NCI-H187 treated with DMSO at 0.1 percent for 48 hours (cell line): ENCODE data around the gene RASGEF1B.
"Not testable (repeated sequence)": the region's sequence is repeated elsewhere in the genome, so short reads cannot be mapped to it uniquely, and the experiment has no call there.

ENCODE experiments used
- DNase-seq: peaks from one replicate; lab custom pipeline; 2025; lab: John Stamatoyannopoulos, UW

RASGEF1B gene

GRCh38 chr4:81431971-81432370, 39.7 kb downstream of the RASGEF1B start:
- no peak for DNase-seq

GRCh38 chr4:81429607-81430006, 42.1 kb downstream of the RASGEF1B start:
- no peak for DNase-seq

GRCh38 chr4:81429031-81429430, 42.7 kb downstream of the RASGEF1B start:
- no peak for DNase-seq

- no peak for DNase-seq
These were observed 43.7 kb downstream of the RASGEF1B start for GRCh38 chr4:81428002-81428401.

- DNase-seq = no peak
These were observed 44.3 kb downstream of the RASGEF1B start for GRCh38 chr4:81427344-81427821.

- no peak for DNase-seq
These were observed 44.9 kb downstream of the RASGEF1B start for GRCh38 chr4:81426770-81427289.

- no peak for DNase-seq
These were observed 46.6 kb downstream of the RASGEF1B start for GRCh38 chr4:81424816-81425755.

GRCh38 chr4:81424336-81424735, 47.4 kb downstream of the RASGEF1B start:
- no peak for DNase-seq

- no peak for DNase-seq
These were observed 49.1 kb downstream of the RASGEF1B start for GRCh38 chr4:81422595-81422994.

GRCh38 chr4:81421346-81422218, 50.1 kb downstream of the RASGEF1B start:
- no peak for DNase-seq

- no peak for DNase-seq
These were observed 53.1 kb downstream of the RASGEF1B start for GRCh38 chr4:81418572-81418971.

GRCh38 chr4:81412946-81413495, 58.7 kb downstream of the RASGEF1B start:
- DNase-seq = no peak

GRCh38 chr4:81410680-81411079, 61.0 kb downstream of the RASGEF1B start:
- DNase-seq = no peak

- DNase-seq = no peak
These were observed 61.9 kb downstream of the RASGEF1B start for GRCh38 chr4:81409836-81410235.

- DNase-seq = no peak
These were observed 63.4 kb downstream of the RASGEF1B start for GRCh38 chr4:81408341-81408740.

GRCh38 chr4:81407726-81408125, 64.0 kb downstream of the RASGEF1B start:
- DNase-seq = no peak

- DNase-seq = not testable (repeated sequence)
These were observed 65.2 kb downstream of the RASGEF1B start for GRCh38 chr4:81406481-81406880.

GRCh38 chr4:81405900-81406401, 65.8 kb downstream of the RASGEF1B start:
- peak; percentile 74 for DNase-seq

- no peak for DNase-seq
These were observed 67.0 kb downstream of the RASGEF1B start for GRCh38 chr4:81404741-81405140.

GRCh38 chr4:81404294-81404693, 67.4 kb downstream of the RASGEF1B start:
- DNase-seq = no peak

GRCh38 chr4:81399306-81400086, 72.2 kb downstream of the RASGEF1B start:
- no peak for DNase-seq
